Fibroblast of skin of left biceps (primary cell): ENCODE data around the gene TRIM69.

Source experiments
- DNase-seq, 2 experiments: peaks; one replicate each; pipeline ENCODE4 v3.0.0-alpha.2; 2013; ENCODE audit warnings: low read depth in 2 of 2

Gene TRIM69

GRCh38 chr15:44804298-44805046, 68.1 kb downstream of the TRIM69 start:
- DNase-seq = no peak

DNA sequence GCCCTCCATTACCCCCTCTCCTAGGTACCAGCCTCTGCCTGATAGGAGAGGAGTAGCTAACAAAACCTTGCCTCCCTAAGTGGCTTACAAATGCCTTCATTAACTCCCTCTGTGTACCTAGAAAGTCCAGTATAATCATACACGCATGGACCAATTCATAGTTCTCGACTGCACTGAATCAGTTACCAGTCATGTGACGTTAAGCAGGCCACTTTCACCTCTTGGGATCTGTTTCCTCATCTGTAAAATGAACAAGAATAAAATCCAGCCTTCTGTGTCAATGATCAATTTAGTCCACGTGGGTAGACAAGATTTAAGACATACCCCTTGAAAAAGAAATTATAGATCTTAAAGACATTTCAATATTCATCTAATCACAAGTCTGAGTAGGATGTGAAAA, 72.2 kb downstream of the TRIM69 start:
- DNase-seq = no peak

GRCh38 chr15:44810237-44810636, 73.9 kb downstream of the TRIM69 start:
- DNase-seq = no peak

- DNase-seq = no peak
These were observed 75.0 kb downstream of the TRIM69 start for GRCh38 chr15:44811337-44811736.

- DNase-seq = no peak
These were observed 75.7 kb downstream of the TRIM69 start for GRCh38 chr15:44812029-44812517.

DNA sequence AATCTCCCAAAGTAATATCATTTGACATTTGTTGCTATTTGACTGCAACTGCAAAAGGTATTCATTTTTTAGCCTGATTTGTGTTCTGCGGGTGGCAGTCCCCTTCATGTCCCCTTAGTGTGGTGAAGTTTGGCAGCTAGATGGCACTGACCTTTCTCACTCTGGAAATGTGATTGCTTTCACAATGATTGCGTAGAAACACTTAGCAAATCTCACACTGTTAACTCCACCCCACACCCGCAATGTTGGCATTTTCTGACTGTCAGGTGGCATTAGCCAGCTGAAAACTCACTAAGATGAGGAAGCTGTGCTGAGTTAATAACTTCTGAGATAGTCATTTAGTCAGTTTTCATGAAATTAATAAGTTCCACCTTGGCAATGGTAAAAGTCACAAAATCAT, 76.9 kb downstream of the TRIM69 start:
- DNase-seq = no peak
